Lung microvascular endothelial cell (primary cell): ENCODE results near the gene FRMD6. TPM values are rescaled to one million over a fixed set of nuclear protein-coding genes. Genes with fewer than 3 reads are reported as not detected.

ENCODE experiments used
- DNase-seq, 2 donors: peaks; one replicate each; pipeline versions ENCODE4 v3.0.0 to v3.0.0-alpha.2; 2010; ENCODE audit warnings: low read depth in 2 of 2
- total RNA-seq: library from RNA; depleted of rRNA; stranded (reverse); fragments of >200 nt; gene quantifications from 2 replicates; pipeline ENCODE4 v1.2.1, GENCODE V29; 2014

FRMD6 gene
- total RNA-seq, 1 donor from 2014 or later, result 297 TPM

DNA sequence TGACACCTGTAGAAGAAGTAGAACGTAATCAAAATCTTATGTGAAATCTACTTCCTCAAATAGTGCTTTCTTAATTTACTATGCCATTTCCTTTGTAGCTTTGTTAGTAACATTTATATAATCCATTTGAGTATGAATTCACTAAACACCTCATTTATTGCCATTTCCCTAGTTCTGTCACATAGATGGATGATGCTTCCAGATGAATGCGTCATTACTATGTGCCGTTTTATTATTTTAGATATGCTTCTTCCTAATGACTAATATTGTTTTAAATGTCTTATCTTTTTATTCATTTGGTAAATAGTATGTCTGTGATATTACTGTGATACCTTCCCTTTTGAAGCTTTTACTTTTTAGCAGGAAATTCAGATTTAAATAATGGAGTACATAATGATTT, 14.4 kb downstream of the FRMD6 start:
- DNase-seq, result peak in 1 of 2 donors; percentile 57

DNA sequence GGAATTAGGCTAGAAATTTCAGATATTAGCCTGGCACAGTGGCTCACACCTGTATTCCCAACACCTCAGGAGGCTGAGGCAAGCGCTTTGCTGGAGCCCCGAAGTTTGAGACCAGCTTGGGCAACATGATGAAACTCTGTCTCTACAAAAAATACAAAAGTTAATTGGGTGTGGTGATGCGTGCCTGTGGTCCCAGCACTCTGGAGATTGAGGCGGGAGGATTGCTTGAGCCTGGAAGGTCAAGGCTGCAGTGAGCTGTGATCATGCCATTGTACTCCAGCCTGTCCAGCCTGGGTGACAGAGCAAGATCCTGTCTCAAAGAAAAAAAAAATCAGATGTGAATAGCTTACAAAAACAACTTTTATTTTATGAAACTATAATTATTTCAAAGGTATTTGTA, 15.1 kb downstream of the FRMD6 start:
- DNase-seq, result no peak

DNA sequence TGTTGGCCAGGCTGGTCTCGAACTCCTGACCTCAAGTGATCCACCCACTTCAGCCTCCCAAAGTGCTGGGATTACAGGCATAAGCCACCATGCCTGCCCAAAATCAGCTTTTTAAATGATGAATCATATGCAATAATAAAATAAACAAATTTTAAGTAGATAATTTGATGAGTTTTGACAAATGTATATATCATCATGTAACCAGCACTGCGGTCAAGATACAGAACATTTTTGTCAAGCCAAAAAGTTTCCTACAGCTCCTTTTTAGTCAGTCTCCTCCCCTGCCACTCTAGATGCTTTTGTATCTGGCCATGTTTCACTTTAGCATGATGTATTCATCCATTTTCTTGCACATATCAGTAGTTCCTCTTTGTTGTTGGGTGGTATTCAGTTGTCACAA, 17.2 kb downstream of the FRMD6 start:
- no peak for DNase-seq

GRCh38 chr14:51674294-51675002, 22.7 kb downstream of the FRMD6 start:
- no peak for DNase-seq

DNA sequence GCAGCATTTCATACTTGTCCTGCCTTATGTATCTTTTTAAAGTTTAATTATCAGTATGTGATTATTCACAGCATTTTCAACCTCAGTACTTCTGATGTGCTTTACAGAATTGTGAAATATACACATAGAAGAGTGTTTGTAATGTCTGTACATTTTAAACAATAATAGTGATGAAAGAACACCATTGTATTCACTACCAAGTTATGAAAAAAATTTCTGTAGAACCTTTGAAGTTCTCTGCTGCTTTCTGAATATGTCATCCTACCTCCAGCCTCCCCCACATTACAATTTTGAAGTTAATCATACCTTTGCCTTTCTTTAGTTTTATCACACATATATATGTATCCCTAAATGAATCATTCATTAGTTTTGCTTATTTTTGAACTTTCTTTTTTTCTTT, 24.8 kb downstream of the FRMD6 start:
- DNase-seq, result no peak

- no peak for DNase-seq
These were observed 25.6 kb downstream of the FRMD6 start for GRCh38 chr14:51677266-51677665.

GRCh38 chr14:51677738-51678137, 26.0 kb downstream of the FRMD6 start:
- no peak for DNase-seq

DNA sequence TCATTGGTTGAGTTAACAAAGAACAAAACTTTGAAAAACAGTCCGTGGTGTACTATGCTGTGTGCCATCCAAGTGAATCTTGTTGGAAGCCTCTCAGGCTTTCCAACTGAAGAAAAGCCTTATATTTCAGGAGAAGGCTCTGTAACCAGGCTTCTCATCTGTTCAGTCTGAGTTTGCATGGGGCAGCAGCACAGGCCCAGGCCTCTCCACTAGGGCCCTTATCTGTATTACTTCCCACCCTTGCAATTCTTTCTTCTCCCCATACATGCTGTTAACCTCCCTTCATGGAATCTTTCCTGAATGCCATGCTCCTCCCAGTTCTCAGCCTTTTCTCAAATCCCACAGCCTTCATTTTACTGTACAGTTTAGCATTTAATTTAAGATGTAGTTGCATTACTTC, 28.3 kb downstream of the FRMD6 start:
- DNase-seq, result no peak

DNA sequence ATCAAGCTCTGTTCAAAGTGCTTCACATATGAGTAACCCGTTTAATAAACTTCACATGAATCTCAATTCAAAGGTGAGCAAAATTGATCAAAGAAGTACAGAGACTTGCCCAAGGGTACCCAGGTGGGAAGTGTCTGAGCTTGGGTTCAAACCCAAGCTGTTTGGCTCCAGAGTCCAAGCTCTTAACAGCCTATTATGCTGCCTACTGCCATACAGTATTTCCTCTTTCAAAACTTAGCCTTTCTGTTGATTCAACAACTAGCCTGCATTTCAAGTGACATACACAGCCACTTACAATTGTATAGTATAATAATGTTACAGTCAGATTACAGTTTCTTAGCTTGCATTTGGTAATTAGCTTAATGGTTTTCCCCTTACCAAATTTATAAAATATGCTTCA, 29.7 kb downstream of the FRMD6 start:
- no peak for DNase-seq

DNA sequence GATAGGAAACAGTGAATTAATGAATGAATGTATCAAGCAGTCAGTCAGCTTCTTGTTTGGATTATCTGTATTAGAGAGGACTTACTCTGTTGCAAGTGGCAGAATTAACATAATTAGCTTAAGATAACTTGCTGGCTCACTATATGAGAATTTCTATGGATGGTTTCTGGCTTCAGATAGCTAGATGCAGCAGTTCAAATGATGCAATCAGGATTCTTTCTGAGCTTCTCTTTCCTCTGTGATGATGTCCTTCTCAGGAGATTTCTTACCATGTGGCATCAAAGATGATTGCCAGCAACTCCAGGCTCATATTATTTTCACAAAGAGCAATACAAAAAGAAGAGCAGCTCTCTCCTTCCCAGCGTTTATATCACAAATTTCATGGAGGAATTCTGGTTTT, 30.7 kb downstream of the FRMD6 start:
- no peak for DNase-seq

- DNase-seq, result no peak
These were observed 33.0 kb downstream of the FRMD6 start for GRCh38 chr14:51684760-51685159.

- DNase-seq, result no peak
These were observed 39.5 kb downstream of the FRMD6 start for GRCh38 chr14:51691176-51691575.

- no peak for DNase-seq
These were observed 40.9 kb downstream of the FRMD6 start for GRCh38 chr14:51692646-51693045.

DNA sequence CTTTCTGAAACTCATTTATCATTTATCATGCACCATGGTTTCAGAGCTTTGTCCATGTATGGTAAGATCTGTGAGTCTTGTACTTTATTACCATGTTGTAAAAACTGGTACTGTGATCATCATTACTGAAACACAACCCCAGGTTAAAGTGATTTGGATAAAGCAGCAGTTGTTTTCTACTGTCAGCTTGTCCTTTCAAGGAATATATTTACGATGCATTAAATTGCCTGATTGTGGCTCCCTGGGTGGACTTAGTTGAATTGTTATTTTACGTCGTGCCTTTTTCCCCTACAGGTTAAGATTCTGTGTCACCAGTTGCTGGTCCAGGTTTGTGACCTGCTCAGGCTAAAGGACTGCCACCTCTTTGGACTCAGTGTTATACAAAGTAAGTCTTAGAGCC, 46.1 kb downstream of the FRMD6 start:
- no peak for DNase-seq

DNA sequence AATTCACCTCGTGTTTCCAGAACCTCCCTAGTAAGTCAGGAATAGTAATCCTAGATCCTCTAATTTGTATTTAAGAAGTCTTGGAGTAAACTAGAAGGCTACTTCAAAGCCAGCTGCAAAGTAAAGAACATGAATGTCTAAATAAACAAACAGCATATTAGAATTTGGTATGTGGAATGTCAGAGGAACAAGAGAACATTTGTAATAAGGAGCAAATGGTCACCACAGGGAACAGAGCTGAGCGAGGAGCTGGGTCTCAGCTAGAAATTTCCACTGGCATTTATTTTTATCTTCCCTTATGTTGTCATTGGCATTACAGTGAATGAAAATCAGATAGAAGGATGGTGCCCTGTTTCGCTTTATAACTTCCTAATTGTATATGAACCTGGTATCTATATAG, 50.2 kb downstream of the FRMD6 start:
- no peak for DNase-seq

- no peak for DNase-seq
These were observed 52.1 kb downstream of the FRMD6 start for GRCh38 chr14:51703787-51704186.

DNA sequence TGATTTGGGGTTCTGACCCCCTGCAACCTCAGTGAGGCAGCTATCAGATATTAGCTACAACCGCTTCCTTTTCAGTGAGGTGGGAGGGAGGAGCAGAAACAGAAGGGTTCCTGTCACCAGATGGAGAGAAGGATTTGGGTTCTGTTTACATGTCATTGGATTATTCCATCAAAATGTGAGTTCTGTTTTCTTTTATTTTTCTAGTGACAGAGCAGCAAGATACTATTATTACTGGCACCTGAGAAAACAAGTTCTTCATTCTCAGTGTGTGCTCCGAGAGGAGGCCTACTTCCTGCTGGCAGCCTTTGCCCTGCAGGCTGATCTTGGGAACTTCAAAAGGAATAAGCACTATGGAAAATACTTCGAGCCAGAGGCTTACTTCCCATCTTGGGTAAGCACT, 52.8 kb downstream of the FRMD6 start:
- DNase-seq, result no peak

DNA sequence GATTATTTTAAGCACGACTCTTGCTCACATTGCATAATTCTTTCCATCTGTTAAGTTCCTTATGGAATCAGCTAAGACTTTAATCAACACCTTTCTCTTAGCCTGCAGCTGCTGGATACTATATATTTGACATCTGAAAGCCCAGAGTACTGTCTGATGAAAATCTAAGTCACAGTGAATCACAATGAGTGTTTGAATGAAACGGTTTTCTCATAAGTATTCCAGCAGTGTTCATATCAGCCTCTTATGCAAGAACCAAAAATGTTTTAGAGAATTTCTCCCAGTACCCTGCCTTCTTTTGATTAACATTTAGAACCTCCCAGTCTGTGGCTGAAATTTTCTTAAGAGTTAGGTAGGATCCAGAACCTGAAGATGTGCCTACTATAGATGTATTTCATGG, 55.6 kb downstream of the FRMD6 start:
- no peak for DNase-seq

- peak in 1 of 2 donors; percentile 68 for DNase-seq
These were observed 59.8 kb downstream of the FRMD6 start for GRCh38 chr14:51711505-51711904.

DNA sequence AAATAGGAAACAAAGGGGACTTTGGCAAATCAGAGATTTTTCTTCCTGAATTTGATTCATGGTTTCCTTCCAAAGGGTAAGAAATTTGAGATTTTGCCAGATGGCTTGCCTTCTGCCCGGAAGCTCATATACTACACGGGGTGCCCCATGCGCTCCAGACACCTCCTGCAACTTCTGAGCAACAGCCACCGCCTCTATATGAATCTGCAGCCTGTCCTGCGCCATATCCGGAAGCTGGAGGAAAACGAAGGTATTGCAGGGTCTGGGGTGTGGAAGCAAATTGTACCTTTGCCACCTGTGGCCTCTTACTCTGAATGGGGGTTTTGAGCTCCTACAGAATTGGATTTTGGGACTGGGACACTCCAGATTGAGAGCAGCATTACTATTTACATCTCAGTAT, 63.5 kb downstream of the FRMD6 start:
- DNase-seq, result peak; percentile 11 to 25

GRCh38 chr14:51715742-51716141, 64.0 kb downstream of the FRMD6 start:
- no peak for DNase-seq

DNA sequence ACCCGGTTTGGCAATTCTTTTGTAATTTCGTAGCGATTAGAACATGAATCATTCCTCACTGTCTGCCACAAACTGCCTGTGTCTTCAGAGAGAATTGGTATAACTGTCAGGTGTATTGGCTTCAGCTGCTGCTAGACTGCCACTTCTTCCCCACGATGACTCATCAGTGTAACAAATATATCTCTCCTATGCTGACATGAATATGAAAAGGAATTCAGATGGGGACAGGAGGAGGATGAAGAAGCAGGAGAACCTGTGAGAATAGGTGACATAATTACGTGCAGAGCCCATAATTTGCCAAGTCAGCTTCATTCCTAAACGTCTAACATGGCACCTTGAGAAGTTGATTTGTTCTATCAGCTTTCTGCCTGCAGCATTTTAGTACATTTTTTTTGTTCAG, 64.9 kb downstream of the FRMD6 start:
- DNase-seq, result peak in 1 of 2 donors; percentile 28

DNA sequence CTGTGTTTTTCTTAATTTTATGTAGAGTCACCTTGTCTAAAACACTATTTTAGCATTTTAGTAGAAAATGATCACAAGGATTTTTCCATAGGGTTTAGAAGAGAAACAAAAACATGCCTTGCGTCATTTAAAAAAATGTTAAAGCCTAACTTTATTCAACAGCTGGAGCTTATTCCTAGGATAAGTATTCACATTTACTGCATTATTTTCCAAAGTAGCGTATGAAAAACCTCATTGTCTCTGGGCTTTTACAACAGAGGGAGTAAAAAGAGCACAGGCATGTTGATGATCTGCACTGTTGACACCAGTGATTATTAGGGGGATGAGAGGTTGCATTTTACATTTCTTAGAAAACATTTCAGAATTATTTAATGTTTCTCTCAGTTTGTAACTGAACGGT, 66.1 kb downstream of the FRMD6 start:
- no peak for DNase-seq

DNA sequence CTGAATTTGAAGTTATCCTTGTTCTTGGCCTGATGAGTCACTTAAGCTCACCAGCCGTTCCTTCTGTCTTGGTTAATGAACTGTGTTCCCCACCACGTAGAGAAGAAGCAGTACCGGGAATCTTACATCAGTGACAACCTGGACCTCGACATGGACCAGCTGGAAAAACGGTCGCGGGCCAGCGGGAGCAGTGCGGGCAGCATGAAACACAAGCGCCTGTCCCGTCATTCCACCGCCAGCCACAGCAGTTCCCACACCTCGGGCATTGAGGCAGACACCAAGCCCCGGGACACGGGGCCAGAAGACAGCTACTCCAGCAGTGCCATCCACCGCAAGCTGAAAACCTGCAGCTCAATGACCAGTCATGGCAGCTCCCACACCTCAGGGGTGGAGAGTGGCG, 68.2 kb downstream of the FRMD6 start:
- no peak for DNase-seq
